Measurements from ENCODE around the gene CIT.
A peak's percentile ranks its signal among the peaks of the same experiment; 100 is the strongest.
"Not testable (repeated sequence)": the region's sequence is repeated elsewhere in the genome, so short reads cannot be mapped to it uniquely, and the experiment has no call there.

The CIT gene, protein sequence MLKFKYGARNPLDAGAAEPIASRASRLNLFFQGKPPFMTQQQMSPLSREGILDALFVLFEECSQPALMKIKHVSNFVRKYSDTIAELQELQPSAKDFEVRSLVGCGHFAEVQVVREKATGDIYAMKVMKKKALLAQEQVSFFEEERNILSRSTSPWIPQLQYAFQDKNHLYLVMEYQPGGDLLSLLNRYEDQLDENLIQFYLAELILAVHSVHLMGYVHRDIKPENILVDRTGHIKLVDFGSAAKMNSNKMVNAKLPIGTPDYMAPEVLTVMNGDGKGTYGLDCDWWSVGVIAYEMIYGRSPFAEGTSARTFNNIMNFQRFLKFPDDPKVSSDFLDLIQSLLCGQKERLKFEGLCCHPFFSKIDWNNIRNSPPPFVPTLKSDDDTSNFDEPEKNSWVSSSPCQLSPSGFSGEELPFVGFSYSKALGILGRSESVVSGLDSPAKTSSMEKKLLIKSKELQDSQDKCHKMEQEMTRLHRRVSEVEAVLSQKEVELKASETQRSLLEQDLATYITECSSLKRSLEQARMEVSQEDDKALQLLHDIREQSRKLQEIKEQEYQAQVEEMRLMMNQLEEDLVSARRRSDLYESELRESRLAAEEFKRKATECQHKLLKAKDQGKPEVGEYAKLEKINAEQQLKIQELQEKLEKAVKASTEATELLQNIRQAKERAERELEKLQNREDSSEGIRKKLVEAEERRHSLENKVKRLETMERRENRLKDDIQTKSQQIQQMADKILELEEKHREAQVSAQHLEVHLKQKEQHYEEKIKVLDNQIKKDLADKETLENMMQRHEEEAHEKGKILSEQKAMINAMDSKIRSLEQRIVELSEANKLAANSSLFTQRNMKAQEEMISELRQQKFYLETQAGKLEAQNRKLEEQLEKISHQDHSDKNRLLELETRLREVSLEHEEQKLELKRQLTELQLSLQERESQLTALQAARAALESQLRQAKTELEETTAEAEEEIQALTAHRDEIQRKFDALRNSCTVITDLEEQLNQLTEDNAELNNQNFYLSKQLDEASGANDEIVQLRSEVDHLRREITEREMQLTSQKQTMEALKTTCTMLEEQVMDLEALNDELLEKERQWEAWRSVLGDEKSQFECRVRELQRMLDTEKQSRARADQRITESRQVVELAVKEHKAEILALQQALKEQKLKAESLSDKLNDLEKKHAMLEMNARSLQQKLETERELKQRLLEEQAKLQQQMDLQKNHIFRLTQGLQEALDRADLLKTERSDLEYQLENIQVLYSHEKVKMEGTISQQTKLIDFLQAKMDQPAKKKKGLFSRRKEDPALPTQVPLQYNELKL (N-terminal part only)

DNA sequence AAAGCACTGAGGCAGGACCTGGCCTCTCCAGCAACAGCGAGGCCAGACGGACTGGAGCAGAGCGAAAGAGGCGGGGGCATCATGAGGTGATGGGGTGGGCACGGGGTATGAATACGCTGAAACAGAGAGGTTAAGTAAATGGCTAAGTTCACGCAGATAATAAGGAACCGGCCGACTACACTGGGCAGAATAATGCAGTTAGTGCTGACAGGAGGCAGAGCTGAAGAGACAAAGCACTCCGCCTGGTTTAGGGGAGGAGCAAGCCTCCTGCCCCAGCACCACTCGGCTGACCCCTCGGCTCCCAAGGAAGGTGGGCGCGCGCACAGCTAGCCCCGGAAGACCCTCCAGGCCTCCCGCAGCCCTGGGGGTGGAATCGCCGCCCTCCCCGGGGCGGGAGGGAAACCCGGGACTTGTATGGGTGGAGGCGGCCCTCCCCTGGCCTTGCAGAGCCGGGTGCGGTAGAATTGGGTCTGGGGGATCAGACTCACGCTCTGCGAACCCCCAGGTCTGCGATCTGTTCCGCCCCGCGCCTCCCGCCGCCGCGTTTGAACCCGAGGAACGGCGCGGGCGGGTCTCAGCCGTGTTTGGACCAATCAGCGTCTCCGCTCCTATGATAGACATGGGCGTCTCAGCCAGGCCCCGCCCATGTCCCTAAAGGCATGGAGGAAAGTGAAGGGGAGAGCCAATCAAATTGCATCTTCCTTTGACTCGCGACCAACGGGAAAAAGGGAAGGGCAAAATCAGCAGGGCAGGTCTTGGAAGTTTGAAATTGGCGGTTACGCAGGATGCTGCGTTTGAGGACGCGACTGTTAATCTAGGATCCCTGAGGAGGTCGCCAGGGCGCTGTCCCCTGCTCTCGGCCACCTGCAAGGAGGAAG is at the start of gene CIT:
TSS of gene CIT (minus strand) at position 560 of the 878 bp plus-strand sequence. CDS start 1,152 bp downstream, outside the sequence.
- Mint-ChIP-seq H3K4me3 (peak within 1 kb of the TSS; percentile 95), H3K27ac (peak within 1 kb of the TSS; percentile 79), H3K27me3 (ENCODE audit: low read depth) (peaks cover 9% of the 10 kb centered on the region), H3K4me1 (ENCODE audit: low read depth) (peaks cover 22% of the 10 kb centered on the region), H3K9me3 (no peaks in the 10 kb centered on the region), H3K36me3 (ENCODE audit: low read depth) (peaks cover 16% of the 10 kb centered on the region)
- DNase-seq (ENCODE audit: low spot score): peak; percentile 88

DNA sequence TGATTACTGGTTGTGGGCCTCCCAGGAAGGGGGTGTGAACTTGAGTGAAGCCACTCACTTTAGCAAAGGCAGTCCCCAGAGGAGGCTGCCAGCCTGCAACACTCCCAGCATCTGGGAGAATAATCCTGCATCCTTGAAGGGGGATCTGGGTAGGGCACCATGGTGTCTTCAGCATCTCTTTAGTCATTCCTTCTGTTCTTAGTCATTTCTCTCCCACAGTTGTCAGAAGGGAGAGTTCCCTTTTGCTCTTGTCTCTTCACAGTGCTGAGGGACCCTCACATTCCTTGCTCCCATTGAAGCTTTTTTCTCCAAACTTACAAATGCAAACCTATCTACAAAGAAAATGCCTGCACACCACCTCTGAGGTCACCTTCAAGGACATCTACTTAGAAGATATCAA is 48.1 kb upstream of the CIT start:
- Mint-ChIP-seq H3K36me3 (ENCODE audit: low read depth) (no peaks in the 10 kb centered on the region), H3K27ac (no peak overlapping the region), H3K9me3 (no peaks in the 10 kb centered on the region), H3K4me3 (no peak overlapping the region), H3K27me3 (ENCODE audit: low read depth) (peaks cover 5% of the 10 kb centered on the region), H3K4me1 (ENCODE audit: low read depth) (no peaks in the 10 kb centered on the region)
- no peak for DNase-seq (ENCODE audit: low spot score)

DNA sequence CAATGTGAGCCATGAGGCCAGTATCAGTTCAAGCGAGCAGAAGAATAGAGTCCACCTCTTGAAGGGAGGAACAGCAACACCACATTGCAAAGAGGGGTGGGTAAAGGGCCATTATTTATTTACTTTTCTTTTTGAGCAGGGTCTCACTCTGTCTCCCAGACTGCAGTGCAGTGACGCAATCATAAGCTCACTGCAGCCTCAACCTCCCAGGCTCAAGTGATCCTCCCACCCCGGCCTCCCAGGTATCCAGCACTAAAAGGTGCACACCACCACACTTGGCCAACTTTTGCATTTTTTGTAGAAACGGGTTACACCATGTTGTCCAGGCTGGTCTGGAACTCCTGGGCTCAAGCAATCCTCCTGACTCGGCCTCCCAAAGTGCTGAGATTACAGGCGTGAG is 42.9 kb upstream of the CIT start:
- Mint-ChIP-seq H3K27ac (no peak overlapping the region), H3K9me3 (no peaks in the 10 kb centered on the region), H3K36me3 (ENCODE audit: low read depth) (no peaks in the 10 kb centered on the region), H3K4me3 (no peak overlapping the region), H3K27me3 (ENCODE audit: low read depth) (peaks cover 2% of the 10 kb centered on the region), H3K4me1 (ENCODE audit: low read depth) (no peaks in the 10 kb centered on the region)
- no peak for DNase-seq (ENCODE audit: low spot score)

DNA sequence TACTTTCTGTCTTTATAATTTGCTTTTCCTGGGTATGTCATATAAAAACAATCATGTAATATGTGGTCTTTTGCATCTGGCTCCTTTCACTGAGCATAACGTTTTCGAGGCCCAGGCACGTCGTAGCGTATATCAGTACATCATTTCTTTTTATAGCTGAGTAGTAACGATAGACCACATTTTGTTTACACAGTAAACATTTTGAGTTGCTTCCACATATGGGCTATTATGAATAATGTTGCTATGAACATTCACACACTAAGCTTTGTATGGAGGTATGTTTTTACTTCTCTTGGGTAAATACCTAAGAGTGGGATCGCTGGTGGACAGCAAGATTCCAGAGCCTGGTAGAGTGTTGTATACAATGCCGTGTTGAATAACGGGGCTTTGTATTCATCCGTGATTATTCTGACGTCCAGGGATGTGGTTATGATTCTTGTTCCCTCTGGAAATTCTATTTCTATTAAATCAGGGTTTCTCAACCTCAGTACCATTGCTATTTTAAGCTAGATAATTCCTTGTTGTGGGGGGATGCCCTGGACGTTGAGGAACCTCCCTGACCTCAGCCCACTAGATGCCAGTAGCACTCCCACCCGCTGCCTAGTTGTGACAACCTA is 38.9 kb upstream of the CIT start:
- no peak overlapping the region for H3K4me3 Mint-ChIP-seq
- H3K36me3 Mint-ChIP-seq (ENCODE audit: low read depth): no peaks in the 10 kb centered on the region
- no peak overlapping the region for H3K27ac Mint-ChIP-seq
- no peaks in the 10 kb centered on the region for H3K9me3 Mint-ChIP-seq
- H3K4me1 Mint-ChIP-seq (ENCODE audit: low read depth): no peaks in the 10 kb centered on the region
- no peaks in the 10 kb centered on the region for H3K27me3 Mint-ChIP-seq (ENCODE audit: low read depth)
- no peak for DNase-seq (ENCODE audit: low spot score)

DNA sequence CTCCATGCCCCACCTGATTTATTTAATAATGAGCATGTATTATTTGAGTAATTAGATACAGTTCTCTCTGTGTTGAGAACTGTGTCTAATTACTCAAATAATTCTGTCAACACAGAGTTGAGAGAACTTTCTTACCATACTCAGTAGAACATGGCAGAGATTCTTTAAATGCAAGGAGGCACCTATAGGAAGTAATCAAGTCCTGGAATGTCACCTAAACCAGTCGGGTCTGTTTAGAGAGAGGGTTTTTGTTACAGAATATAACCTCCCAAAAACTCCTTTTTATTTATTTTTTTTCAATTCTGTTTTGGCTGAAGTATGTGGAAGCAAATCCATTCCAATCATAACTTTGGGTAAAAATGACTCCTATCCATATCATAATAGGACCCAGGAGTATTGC is 37.5 kb upstream of the CIT start:
- peaks cover 2% of the 10 kb centered on the region for H3K27me3 Mint-ChIP-seq (ENCODE audit: low read depth)
- H3K9me3 Mint-ChIP-seq: no peaks in the 10 kb centered on the region
- no peak for DNase-seq (ENCODE audit: low spot score)
- no peaks in the 10 kb centered on the region for H3K4me1 Mint-ChIP-seq (ENCODE audit: low read depth)
- no peaks in the 10 kb centered on the region for H3K36me3 Mint-ChIP-seq (ENCODE audit: low read depth)
- H3K27ac Mint-ChIP-seq: no peak overlapping the region
- H3K4me3 Mint-ChIP-seq: no peak overlapping the region

DNA sequence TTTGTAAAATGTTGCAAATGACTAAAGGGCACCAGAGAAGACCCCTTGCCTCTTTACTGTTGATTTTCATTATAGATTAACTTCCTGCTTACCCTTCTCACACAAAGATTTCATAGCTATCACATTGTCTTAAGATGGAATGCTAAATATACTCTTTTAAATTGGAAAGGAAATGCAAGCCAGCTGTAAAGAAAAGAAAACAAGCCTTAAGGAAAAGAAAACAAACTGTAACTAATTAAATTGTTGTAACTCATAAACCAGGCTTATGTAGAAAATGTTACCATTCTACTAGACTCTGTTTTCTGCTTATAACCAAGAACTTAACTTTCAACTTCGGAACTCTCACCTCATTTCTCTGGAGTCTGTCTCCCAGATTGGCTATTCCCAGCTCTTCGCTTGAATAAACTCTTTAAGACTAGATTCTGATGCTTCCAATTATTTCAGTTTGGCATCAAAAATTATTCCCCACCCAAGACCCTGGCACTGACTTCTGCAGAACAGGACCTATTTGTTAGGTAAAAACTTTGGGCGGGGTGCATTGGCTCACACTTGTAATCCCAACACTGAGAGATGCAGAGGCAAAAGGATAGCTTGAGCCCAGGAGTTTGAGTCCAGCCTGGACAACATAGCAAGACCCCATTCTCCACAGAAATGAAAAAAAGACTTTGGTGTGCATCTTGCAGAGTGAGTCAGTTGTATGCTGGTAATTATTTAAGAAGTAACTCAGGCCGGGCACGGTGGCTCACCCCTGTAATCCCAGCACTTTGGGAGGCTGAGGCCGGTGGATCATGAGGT is 36.6 kb upstream of the CIT start:
- no peak for DNase-seq (ENCODE audit: low spot score)
- Mint-ChIP-seq H3K4me3 (no peak overlapping the region), H3K4me1 (ENCODE audit: low read depth) (no peaks in the 10 kb centered on the region), H3K9me3 (no peaks in the 10 kb centered on the region), H3K27ac (no peak overlapping the region), H3K27me3 (ENCODE audit: low read depth) (peaks cover 2% of the 10 kb centered on the region), H3K36me3 (ENCODE audit: low read depth) (no peaks in the 10 kb centered on the region)

DNA sequence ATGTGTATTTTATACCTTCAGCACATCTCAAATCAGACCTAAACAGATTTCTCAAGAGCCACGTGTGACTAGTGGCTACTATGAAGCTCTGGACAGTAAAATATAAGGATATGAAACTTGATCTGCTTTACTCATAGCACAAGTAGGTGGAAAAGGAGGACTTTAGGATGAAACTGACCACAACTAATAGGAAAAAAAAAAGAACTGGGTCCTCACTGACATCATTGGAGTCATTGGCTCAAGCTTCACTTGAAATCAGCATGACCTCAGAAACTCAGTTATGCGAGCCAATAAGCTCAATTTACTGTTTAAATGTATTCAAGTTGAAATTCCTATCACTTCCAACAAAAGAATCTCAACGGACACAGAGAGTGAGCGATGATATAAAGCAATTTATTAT is 34.1 kb upstream of the CIT start:
- H3K27ac Mint-ChIP-seq: no peak overlapping the region
- no peak for DNase-seq (ENCODE audit: low spot score)
- peaks cover 2% of the 10 kb centered on the region for H3K27me3 Mint-ChIP-seq (ENCODE audit: low read depth)
- H3K36me3 Mint-ChIP-seq (ENCODE audit: low read depth): no peaks in the 10 kb centered on the region
- H3K9me3 Mint-ChIP-seq: no peaks in the 10 kb centered on the region
- no peaks in the 10 kb centered on the region for H3K4me1 Mint-ChIP-seq (ENCODE audit: low read depth)
- H3K4me3 Mint-ChIP-seq: no peak overlapping the region

DNA sequence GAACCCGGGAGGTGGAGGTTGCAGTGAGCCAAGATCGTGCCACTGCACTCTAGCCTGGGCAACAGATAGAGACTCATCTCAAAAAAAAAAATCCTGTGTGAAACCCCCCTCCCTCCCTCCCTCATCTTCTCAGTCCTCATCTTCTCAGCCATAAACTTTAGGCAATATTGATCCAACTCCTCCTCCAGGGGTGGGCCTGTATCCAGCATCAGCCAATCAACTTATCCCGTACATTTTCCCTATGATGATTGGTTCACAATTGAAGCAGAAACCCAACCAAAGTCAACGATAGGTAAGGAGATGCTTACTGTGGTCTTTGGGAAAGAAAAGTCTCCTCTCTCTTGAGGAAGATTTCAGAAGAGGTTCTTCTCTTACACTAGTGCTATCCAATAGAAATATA is 33.5 kb upstream of the CIT start:
- H3K36me3 Mint-ChIP-seq (ENCODE audit: low read depth): no peaks in the 10 kb centered on the region
- no peak overlapping the region for H3K4me3 Mint-ChIP-seq
- no peaks in the 10 kb centered on the region for H3K9me3 Mint-ChIP-seq
- H3K27ac Mint-ChIP-seq: no peak overlapping the region
- H3K27me3 Mint-ChIP-seq (ENCODE audit: low read depth): peaks cover 2% of the 10 kb centered on the region
- H3K4me1 Mint-ChIP-seq (ENCODE audit: low read depth): no peaks in the 10 kb centered on the region
- no peak for DNase-seq (ENCODE audit: low spot score)

DNA sequence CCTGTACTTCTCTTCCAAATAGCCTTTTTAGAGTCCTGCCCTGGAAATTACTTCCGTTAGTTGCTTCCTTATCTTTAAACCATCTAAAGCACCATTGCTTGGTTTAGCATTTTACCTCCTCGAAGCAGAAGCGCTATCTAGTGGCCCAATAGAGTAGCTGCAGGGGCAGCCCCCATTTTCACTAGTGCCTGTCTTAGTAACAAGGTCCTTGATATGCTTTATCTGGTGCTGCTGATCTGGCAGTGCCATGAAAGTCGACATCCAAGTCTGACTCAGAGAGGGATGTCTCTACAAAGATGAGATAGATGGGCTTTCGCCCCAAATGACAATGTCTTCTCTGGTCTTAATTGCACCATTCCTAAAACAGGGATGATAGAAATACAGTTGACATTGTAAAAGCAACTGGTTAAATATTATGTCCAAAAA is 25.0 kb upstream of the CIT start:
- Mint-ChIP-seq H3K27ac (no peak overlapping the region), H3K4me3 (no peak overlapping the region), H3K36me3 (ENCODE audit: low read depth) (no peaks in the 10 kb centered on the region), H3K27me3 (ENCODE audit: low read depth) (no peaks in the 10 kb centered on the region), H3K9me3 (no peaks in the 10 kb centered on the region), H3K4me1 (ENCODE audit: low read depth) (peaks cover 8% of the 10 kb centered on the region)
- peak; percentile 79 for DNase-seq (ENCODE audit: low spot score)

DNA sequence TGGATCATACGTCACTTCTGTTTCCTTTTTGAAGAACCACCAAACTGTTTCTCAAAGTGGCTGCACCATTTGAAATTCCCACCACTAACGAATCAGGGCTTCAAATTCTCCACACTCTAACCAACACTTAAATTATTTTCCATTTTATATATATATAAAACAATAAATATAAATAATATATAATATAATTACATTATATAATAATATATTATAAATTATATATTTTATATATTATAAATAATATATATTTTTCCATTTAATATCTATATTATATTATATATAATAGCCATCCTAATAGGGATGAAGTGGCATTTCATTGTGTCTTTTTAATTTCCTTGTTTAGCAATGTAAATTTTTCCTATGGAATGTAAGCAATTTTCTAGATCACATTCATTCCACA is 24.6 kb upstream of the CIT start:
- Mint-ChIP-seq H3K9me3 (no peaks in the 10 kb centered on the region), H3K4me3 (no peak overlapping the region), H3K4me1 (ENCODE audit: low read depth) (peaks cover 8% of the 10 kb centered on the region), H3K36me3 (ENCODE audit: low read depth) (no peaks in the 10 kb centered on the region), H3K27ac (no peak overlapping the region), H3K27me3 (ENCODE audit: low read depth) (no peaks in the 10 kb centered on the region)
- no peak for DNase-seq (ENCODE audit: low spot score)

DNA sequence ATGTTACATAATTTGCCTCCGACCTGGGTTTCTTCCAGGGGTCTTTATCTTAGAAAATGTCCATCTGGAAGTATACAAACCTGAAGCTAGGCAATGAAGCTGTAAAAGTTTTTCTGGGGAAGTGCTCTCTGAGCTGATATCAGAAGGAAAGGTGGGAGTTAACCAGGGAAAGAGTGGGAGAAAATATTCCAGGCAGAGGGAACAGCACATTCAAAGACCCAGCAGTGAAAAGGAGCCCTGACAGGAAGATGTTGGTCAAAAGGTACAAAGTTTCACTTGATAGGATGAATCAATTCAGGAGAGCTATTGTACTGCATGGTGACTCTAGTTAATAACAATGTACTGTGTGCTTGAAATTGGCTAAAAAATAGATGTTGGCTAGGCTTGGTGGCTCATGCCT is 17.8 kb upstream of the CIT start:
- Mint-ChIP-seq H3K4me3 (no peak overlapping the region), H3K36me3 (ENCODE audit: low read depth) (no peaks in the 10 kb centered on the region)

DNA sequence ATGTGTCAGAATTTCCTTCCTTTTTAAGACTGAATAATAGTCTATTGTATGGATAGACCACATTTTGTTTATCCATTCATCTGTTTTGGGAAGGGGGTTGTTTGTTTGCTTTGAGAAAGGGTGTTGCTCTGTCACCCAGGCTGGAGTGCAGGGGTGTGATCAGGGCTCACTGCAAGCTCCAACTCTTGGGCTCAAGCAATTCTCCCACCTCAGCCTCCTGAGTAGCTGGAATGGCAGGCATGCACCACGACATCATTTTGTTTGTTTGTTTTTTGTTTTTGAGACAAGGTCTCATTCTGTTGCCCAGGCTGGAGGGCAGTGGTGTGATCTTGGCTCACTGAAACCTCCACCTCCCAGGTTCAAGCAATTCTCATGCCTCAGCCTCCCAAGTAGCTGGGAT is 15.5 kb upstream of the CIT start:
- H3K4me3 Mint-ChIP-seq; H3K36me3 Mint-ChIP-seq (ENCODE audit: low read depth); H3K4me1 Mint-ChIP-seq (ENCODE audit: low read depth); DNase-seq (ENCODE audit: low spot score); H3K27ac Mint-ChIP-seq; H3K27me3 Mint-ChIP-seq (ENCODE audit: low read depth); H3K9me3 Mint-ChIP-seq: not testable (repeated sequence)

More for the DNA sequence above, 17.8 kb upstream of the CIT start:
- Mint-ChIP-seq H3K4me1 (ENCODE audit: low read depth) (no peaks in the 10 kb centered on the region), H3K27ac (no peak overlapping the region), H3K27me3 (ENCODE audit: low read depth) (no peaks in the 10 kb centered on the region), H3K9me3 (no peaks in the 10 kb centered on the region)
- DNase-seq (ENCODE audit: low spot score): no peak

Data from T-helper 2 cell treated with Interferon-gamma antibody and Interleukin-4, amounts not matched to agents 5 μg/mL and 100 μg/mL, for 36 hours (primary cell).